K562 (cell line): ENCODE results near the gene BOLA1. TPM values are rescaled to one million over a fixed set of nuclear protein-coding genes. Genes with fewer than 3 reads are reported as not detected.

Experiments used
- HDAC8 ChIP-seq: fragments of 450-650 bp; IDR thresholded peaks from 2 replicates; pipeline ENCODE4 v1.6.1; 2016; ENCODE audit warnings: mild to moderate bottlenecking, missing genetic modification characterization, moderate library complexity, missing compliant biosample characterization
- JUND ChIP-seq, 2 experiments: IDR thresholded peaks; 2 replicates in 1 of 2; 3 replicates in 1 of 2; pipeline ENCODE4 v1.6.1; 2011; ENCODE audit warnings: borderline replicate concordance in 2 of 2, low read depth in 2 of 2, low read length in 2 of 2, improper control_type of control experiment in 1 of 2, missing biosample characterization in 1 of 2, missing genetic modification characterization in 1 of 2, missing genetic modification reagents in 1 of 2
- KHSRP ChIP-seq: fragments of 450-650 bp; IDR thresholded peaks from 2 replicates; pipeline ENCODE4 v1.6.1; 2017
- MYC ChIP-seq, 2 experiments: fragments of 250-450 bp in 1 of 2; sonication (Bioruptor Pico) in 1 of 2; IDR thresholded peaks; 2 replicates each; pipeline versions ENCODE4 v1.5.1 to v1.6.1; 2012 to 2021; ENCODE audit warnings: low read depth in 2 of 2, borderline replicate concordance in 1 of 2, improper control_type of control experiment in 1 of 2, low read length in 1 of 2, mild to moderate bottlenecking in 1 of 2, moderate library complexity in 1 of 2
- NR2C2 ChIP-seq, 2 experiments: fragments of 200-800 bp in 1 of 2; sonication (Bioruptor generic) in 1 of 2; sonication (generic) in 1 of 2; formaldehyde crosslinking in 1 of 2; IDR thresholded peaks; 2 replicates each; pipeline versions ENCODE4 v1.6.1 to v1.8.0; 2016 to 2022; ENCODE audit warnings: mild to moderate bottlenecking in 1 of 2, missing compliant biosample characterization in 1 of 2, missing genetic modification characterization in 1 of 2, missing genetic modification reagents in 1 of 2
- POLR2AphosphoS5 ChIP-seq: IDR thresholded peaks from 2 replicates; pipeline ENCODE4 v1.6.1; 2011; ENCODE audit warnings: mild to moderate bottlenecking, low read depth, low read length, moderate library complexity; ENCODE audit not compliant: control insufficient read depth, insufficient read depth
- SIX5 ChIP-seq, 2 experiments: IDR thresholded peaks; 2 replicates each; pipeline ENCODE4 v1.6.1; 2011; ENCODE audit warnings: low read length in 2 of 2, borderline replicate concordance in 1 of 2, low read depth in 1 of 2, mild to moderate bottlenecking in 1 of 2, moderate library complexity in 1 of 2; ENCODE audit not compliant: insufficient read depth in 1 of 2
- TEAD1 ChIP-seq, 2 experiments: fragments of 450-650 bp in 1 of 2; sonication (generic) in 1 of 2; formaldehyde crosslinking; IDR thresholded peaks; 2 replicates each; pipeline versions ENCODE4 v1.4.0 to v1.8.0; 2020 to 2022; ENCODE audit warnings: mild to moderate bottlenecking in 2 of 2, missing genetic modification reagents in 1 of 2
- ZNF507 ChIP-seq: conservative IDR thresholded peaks from 2 replicates; pipeline ENCODE4 v1.6.1; 2017; ENCODE audit warnings: missing genetic modification characterization, missing compliant biosample characterization
- polyA plus RNA-seq, 8 experiments: library from polyadenylated mRNA; depleted of rRNA in 4 of 8; stranded (reverse) in 5 of 8; unstranded in 3 of 8; fragments of >200 nt; fragmentation: Nextera tagmentation in 2 of 8; fragmentation: Illumina TruSeq in 1 of 8; extraction: Ambion mirVana in 2 of 8; extraction: Trizol in 1 of 8; gene quantifications; 2 replicates each; pipeline versions ENCODE4 v1.2.1 to v1.2.3, GENCODE V29; 2011 to 2014; ENCODE audit warnings: inconsistent platforms in 1 of 8, missing spikeins in 1 of 8
- total RNA-seq, 7 experiments: library from RNA; depleted of rRNA in 6 of 7; stranded (reverse); fragments of >200 nt in 6 of 7; fragmentation: Illumina TruSeq in 2 of 7; extraction: Trizol in 2 of 7; gene quantifications; 2 replicates each; pipeline versions ENCODE4 v1.2.1 to v1.2.3, GENCODE V29; 2011 to 2021; ENCODE audit warnings: low replicate concordance in 1 of 7
- TF ChIP-seq, protein P1 (sequence below): fragments of 250-450 bp; sonication (Bioruptor Pico); IDR thresholded peaks from 2 replicates; pipeline ENCODE4 v1.4.0; 2020; ENCODE audit warnings: mild to moderate bottlenecking, moderate library complexity, borderline replicate concordance
- TF ChIP-seq, protein P2 (sequence below): fragments of 450-650 bp; conservative IDR thresholded peaks from 2 replicates; pipeline ENCODE4 v1.6.1; 2016; ENCODE audit warnings: missing genetic modification characterization, low read depth, mild to moderate bottlenecking, control low read depth, missing compliant biosample characterization
- TF ChIP-seq, protein P3 (sequence below): fragments of 250-450 bp; sonication (Bioruptor Pico); IDR thresholded peaks from 2 replicates; pipeline ENCODE4 v1.5.0; 2020; ENCODE audit warnings: mild to moderate bottlenecking
- TF ChIP-seq, protein P4 (sequence below): fragments of 450-650 bp; formaldehyde crosslinking; IDR thresholded peaks from 2 replicates; pipeline ENCODE4 v1.4.0; 2022; ENCODE audit warnings: missing genetic modification characterization
- TF ChIP-seq, protein P5 (sequence below), 3 experiments: IDR thresholded peaks in 2 of 3; conservative IDR thresholded peaks in 1 of 3; 2 replicates each; pipeline ENCODE4 v1.5.1; 2011 to 2012; ENCODE audit warnings: low read length in 3 of 3, mild to moderate bottlenecking in 3 of 3, control low read depth in 2 of 3, improper control_type of control experiment in 1 of 3, inconsistent platforms in 1 of 3, low read depth in 1 of 3, mixed read lengths in 1 of 3, moderate library complexity in 1 of 3; ENCODE audit not compliant: insufficient read depth in 2 of 3

Gene BOLA1
- total and polyA plus RNA-seq, 9 of the 15 experiments (the other 6 are each of a cell fraction or from before 2014, with no cell fraction given) = 0.18 to 1.2 (median 0.40) TPM; not detected in 2

DNA sequence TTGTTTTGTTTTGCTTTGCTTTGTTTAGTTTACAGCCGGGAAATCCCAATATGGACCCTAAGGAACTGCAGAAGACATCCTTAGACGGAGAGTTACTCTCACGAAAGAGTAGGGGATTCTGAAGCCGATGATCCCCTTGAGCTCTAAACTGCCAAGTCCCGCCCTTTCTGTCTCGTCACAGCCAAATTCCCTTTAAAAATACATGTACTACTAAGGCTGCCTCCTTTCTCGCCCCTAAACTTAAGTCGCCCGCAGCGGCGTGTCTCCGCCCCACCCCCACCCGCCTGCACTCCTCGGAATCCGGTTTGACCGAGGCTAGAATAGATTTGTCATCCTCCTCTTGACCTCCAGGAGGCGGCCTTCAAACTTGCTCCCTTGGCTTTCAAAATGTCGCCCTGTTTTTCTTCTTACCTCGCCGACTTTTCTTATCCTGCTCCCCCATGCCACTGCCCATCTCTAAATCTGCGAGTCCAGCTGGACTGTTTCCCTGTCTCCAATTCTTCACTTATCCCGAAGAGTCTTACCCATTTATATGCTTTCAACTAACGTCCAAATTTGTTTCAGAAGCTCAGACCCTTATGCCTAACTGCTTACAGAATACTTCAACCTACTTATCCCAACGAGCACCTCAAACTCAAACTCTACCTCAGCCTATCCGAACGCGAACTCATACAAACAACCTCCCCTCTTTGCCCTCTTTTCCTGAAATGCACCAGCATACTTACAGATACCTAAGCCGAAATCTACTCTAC is 10.9 kb upstream of the BOLA1 start (continued):
- TF ChIP-seq NR2C2 (CRISPR knock-in tag; IDR thresholded peaks at IDR 0.05) (no peak), NR2C2 (tag; IDR thresholded peaks at IDR 0.05) (peak; percentile 65), SIX5 (IDR thresholded peaks at IDR 0.05; ENCODE audit: borderline replicate concordance in 1 of 2, insufficient read depth in 1 of 2, low read depth in 1 of 2, low read length in 2 of 2) (no peak), TEAD1 (CRISPR knock-in tag; IDR thresholded peaks at IDR 0.05) (peak; percentile 5 to 82; a peak in 2 of 4 replicates), KHSRP (0 out of 2 replicates have a peak, but pooled peaks have one; percentile 31), HDAC8 (tag) (no peak; the same call in 1 of the 2 replicates), ZNF507 (tag) (no peak), JUND (IDR thresholded peaks at IDR 0.05; ENCODE audit: borderline replicate concordance, low read depth, low read length) (peak; percentile 51), JUND (tag; IDR thresholded peaks at IDR 0.05; ENCODE audit: borderline replicate concordance, low read depth, low read length) (no peak; the same call in 2 of the 3 replicates), MYC (IDR thresholded peaks at IDR 0.05; ENCODE audit: low read depth, low read length) (peak; percentile 78), MYC (CRISPR knock-in tag; IDR thresholded peaks at IDR 0.05; ENCODE audit: borderline replicate concordance, low read depth) (no peak), POLR2AphosphoS5 (peak; percentile 59; the same call in 1 of the 2 replicates)
- TF ChIP-seq, protein P1, sequence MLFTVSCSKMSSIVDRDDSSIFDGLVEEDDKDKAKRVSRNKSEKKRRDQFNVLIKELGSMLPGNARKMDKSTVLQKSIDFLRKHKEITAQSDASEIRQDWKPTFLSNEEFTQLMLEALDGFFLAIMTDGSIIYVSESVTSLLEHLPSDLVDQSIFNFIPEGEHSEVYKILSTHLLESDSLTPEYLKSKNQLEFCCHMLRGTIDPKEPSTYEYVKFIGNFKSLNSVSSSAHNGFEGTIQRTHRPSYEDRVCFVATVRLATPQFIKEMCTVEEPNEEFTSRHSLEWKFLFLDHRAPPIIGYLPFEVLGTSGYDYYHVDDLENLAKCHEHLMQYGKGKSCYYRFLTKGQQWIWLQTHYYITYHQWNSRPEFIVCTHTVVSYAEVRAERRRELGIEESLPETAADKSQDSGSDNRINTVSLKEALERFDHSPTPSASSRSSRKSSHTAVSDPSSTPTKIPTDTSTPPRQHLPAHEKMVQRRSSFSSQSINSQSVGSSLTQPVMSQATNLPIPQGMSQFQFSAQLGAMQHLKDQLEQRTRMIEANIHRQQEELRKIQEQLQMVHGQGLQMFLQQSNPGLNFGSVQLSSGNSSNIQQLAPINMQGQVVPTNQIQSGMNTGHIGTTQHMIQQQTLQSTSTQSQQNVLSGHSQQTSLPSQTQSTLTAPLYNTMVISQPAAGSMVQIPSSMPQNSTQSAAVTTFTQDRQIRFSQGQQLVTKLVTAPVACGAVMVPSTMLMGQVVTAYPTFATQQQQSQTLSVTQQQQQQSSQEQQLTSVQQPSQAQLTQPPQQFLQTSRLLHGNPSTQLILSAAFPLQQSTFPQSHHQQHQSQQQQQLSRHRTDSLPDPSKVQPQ (CRISPR knock-in tag) = no peak
- TF ChIP-seq, protein P2, sequence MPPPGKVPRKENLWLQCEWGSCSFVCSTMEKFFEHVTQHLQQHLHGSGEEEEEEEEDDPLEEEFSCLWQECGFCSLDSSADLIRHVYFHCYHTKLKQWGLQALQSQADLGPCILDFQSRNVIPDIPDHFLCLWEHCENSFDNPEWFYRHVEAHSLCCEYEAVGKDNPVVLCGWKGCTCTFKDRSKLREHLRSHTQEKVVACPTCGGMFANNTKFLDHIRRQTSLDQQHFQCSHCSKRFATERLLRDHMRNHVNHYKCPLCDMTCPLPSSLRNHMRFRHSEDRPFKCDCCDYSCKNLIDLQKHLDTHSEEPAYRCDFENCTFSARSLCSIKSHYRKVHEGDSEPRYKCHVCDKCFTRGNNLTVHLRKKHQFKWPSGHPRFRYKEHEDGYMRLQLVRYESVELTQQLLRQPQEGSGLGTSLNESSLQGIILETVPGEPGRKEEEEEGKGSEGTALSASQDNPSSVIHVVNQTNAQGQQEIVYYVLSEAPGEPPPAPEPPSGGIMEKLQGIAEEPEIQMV (tag) = no peak
- TF ChIP-seq, protein P3, sequence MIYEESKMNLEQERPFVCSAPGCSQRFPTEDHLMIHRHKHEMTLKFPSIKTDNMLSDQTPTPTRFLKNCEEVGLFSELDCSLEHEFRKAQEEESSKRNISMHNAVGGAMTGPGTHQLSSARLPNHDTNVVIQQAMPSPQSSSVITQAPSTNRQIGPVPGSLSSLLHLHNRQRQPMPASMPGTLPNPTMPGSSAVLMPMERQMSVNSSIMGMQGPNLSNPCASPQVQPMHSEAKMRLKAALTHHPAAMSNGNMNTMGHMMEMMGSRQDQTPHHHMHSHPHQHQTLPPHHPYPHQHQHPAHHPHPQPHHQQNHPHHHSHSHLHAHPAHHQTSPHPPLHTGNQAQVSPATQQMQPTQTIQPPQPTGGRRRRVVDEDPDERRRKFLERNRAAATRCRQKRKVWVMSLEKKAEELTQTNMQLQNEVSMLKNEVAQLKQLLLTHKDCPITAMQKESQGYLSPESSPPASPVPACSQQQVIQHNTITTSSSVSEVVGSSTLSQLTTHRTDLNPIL (CRISPR knock-in tag) = no peak
- TF ChIP-seq, protein P4, sequence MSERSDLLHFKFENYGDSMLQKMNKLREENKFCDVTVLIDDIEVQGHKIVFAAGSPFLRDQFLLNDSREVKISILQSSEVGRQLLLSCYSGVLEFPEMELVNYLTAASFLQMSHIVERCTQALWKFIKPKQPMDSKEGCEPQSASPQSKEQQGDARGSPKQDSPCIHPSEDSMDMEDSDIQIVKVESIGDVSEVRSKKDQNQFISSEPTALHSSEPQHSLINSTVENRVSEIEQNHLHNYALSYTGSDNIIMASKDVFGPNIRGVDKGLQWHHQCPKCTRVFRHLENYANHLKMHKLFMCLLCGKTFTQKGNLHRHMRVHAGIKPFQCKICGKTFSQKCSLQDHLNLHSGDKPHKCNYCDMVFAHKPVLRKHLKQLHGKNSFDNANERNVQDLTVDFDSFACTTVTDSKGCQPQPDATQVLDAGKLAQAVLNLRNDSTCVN (CRISPR knock-in tag) = peak; percentile 44; the same call in 1 of the 2 replicates
- TF ChIP-seq, protein P5, sequence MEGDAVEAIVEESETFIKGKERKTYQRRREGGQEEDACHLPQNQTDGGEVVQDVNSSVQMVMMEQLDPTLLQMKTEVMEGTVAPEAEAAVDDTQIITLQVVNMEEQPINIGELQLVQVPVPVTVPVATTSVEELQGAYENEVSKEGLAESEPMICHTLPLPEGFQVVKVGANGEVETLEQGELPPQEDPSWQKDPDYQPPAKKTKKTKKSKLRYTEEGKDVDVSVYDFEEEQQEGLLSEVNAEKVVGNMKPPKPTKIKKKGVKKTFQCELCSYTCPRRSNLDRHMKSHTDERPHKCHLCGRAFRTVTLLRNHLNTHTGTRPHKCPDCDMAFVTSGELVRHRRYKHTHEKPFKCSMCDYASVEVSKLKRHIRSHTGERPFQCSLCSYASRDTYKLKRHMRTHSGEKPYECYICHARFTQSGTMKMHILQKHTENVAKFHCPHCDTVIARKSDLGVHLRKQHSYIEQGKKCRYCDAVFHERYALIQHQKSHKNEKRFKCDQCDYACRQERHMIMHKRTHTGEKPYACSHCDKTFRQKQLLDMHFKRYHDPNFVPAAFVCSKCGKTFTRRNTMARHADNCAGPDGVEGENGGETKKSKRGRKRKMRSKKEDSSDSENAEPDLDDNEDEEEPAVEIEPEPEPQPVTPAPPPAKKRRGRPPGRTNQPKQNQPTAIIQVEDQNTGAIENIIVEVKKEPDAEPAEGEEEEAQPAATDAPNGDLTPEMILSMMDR (IDR thresholded peaks at IDR 0.05 in 2 of 3, conservative IDR thresholded peaks at IDR 0.05 in 1 of 3; ENCODE audit: insufficient read depth in 2 of 3, low read depth in 1 of 3, low read length in 3 of 3) = peak; percentile 64 to 81 (median 75)
